ENCODE data around the gene FRMD4A. TPM values are rescaled to one million over a fixed set of nuclear protein-coding genes. Genes with fewer than 3 reads are reported as not detected.
A peak's percentile ranks its signal among the peaks of the same experiment; 100 is the strongest.
"Not testable (repeated sequence)": the region's sequence is repeated elsewhere in the genome, so short reads cannot be mapped to it uniquely, and the experiment has no call there.

FRMD4A gene
- polyA plus RNA-seq, 4 donors = 59.5 to 85.2 (median 76.5) TPM

- no peak for DNase-seq (ENCODE audit: low read depth in 4 of 4, low spot score in 3 of 4)
Measured at GRCh38 chr10:13775786-13776775, 554.6 kb downstream of the FRMD4A start.

- no peak for DNase-seq (ENCODE audit: low read depth in 4 of 4, low spot score in 3 of 4)
Measured at GRCh38 chr10:13774303-13774893, 556.3 kb downstream of the FRMD4A start.

- DNase-seq (ENCODE audit: low read depth in 4 of 4, low spot score in 3 of 4) = no peak
Measured at GRCh38 chr10:13773496-13774170, 557.1 kb downstream of the FRMD4A start.

GRCh38 chr10:13773043-13773442 lies 557.7 kb downstream of the FRMD4A start:
- DNase-seq (ENCODE audit: low read depth in 4 of 4, low spot score in 3 of 4) = no peak

GRCh38 chr10:13771992-13772391 lies 558.7 kb downstream of the FRMD4A start:
- no peak for DNase-seq (ENCODE audit: low read depth in 4 of 4, low spot score in 3 of 4)

GRCh38 chr10:13770760-13771493 lies 559.8 kb downstream of the FRMD4A start:
- no peak for DNase-seq (ENCODE audit: low read depth in 4 of 4, low spot score in 3 of 4)

- DNase-seq (ENCODE audit: low read depth in 4 of 4, low spot score in 3 of 4) = no peak
Measured at GRCh38 chr10:13769946-13770345, 560.8 kb downstream of the FRMD4A start.

GRCh38 chr10:13767676-13768178 lies 563.0 kb downstream of the FRMD4A start:
- DNase-seq (ENCODE audit: low read depth in 4 of 4, low spot score in 3 of 4) = no peak

GRCh38 chr10:13767148-13767547 lies 563.6 kb downstream of the FRMD4A start:
- DNase-seq (ENCODE audit: low read depth in 4 of 4, low spot score in 3 of 4) = not testable (repeated sequence)

- peak in 2 of 4 donors; percentile 54 to 63 for DNase-seq (ENCODE audit: low read depth in 4 of 4, low spot score in 3 of 4)
Measured at GRCh38 chr10:13765641-13766341, 564.9 kb downstream of the FRMD4A start.

- no peak for DNase-seq (ENCODE audit: low read depth in 4 of 4, low spot score in 3 of 4)
Measured at GRCh38 chr10:13761490-13762091, 569.1 kb downstream of the FRMD4A start.

- no peak for DNase-seq (ENCODE audit: low read depth in 4 of 4, low spot score in 3 of 4)
Measured at GRCh38 chr10:13759168-13759567, 571.6 kb downstream of the FRMD4A start.

- DNase-seq (ENCODE audit: low read depth in 4 of 4, low spot score in 3 of 4) = no peak
Measured at GRCh38 chr10:13758756-13759155, 572.0 kb downstream of the FRMD4A start.

GRCh38 chr10:13758312-13758711 lies 572.4 kb downstream of the FRMD4A start:
- no peak for DNase-seq (ENCODE audit: low read depth in 4 of 4, low spot score in 3 of 4)

GRCh38 chr10:13754277-13754676 lies 576.4 kb downstream of the FRMD4A start:
- no peak for DNase-seq (ENCODE audit: low read depth in 4 of 4, low spot score in 3 of 4)

- no peak for DNase-seq (ENCODE audit: low read depth in 4 of 4, low spot score in 3 of 4)
Measured at GRCh38 chr10:13751191-13751764, 579.4 kb downstream of the FRMD4A start.

GRCh38 chr10:13750299-13751190 lies 580.2 kb downstream of the FRMD4A start:
- DNase-seq (ENCODE audit: low read depth in 4 of 4, low spot score in 3 of 4) = no peak

GRCh38 chr10:13745271-13745670 lies 585.5 kb downstream of the FRMD4A start:
- no peak for DNase-seq (ENCODE audit: low read depth in 4 of 4, low spot score in 3 of 4)
